CD8-positive, alpha-beta memory T cell (primary cell): ENCODE measurements around the gene SCEL. TPM values are rescaled to one million over a fixed set of nuclear protein-coding genes. Genes with fewer than 3 reads are reported as not detected.
A peak's percentile ranks its signal among the peaks of the same experiment; 100 is the strongest.
"Not testable (repeated sequence)": the region's sequence is repeated elsewhere in the genome, so short reads cannot be mapped to it uniquely, and the experiment has no call there.

Experiments
- CTCF ChIA-PET: fragments of 350-600 bp; sonication (Branson Sonifier 250); formaldehyde crosslinking; loops from one replicate; lab custom pipeline; 2021; ENCODE audit warnings: antibody characterized with exemption; lab: Charles Lee
- POLR2A ChIA-PET: fragments of 350-600 bp; sonication (Branson Sonifier 250); formaldehyde crosslinking; loops from one replicate; lab custom pipeline; 2021; ENCODE audit warnings: antibody characterized with exemption; lab: Charles Lee
- DNase-seq, 5 donors: peaks; one replicate each; pipeline versions ENCODE4 v3.0.0 to v3.0.0-alpha.2; 2020 to 2022; ENCODE audit warnings: mixed read lengths in 1 of 5
- H3K27ac ChIP-seq: one replicate; pipeline ENCODE4 v1.7.0; 2013; ENCODE audit warnings: low read depth, mild to moderate bottlenecking, low read length, moderate library complexity
- H3K27me3 ChIP-seq: 2 replicates; pipeline ENCODE4 v1.7.0; 2013; ENCODE audit warnings: low read length, mild to moderate bottlenecking; ENCODE audit not compliant: insufficient read depth, poor library complexity, severe bottlenecking
- H3K36me3 ChIP-seq: 2 replicates; pipeline ENCODE4 v1.7.0; 2013; ENCODE audit warnings: mild to moderate bottlenecking, low read length, moderate library complexity; ENCODE audit not compliant: insufficient read depth
- H3K4me1 ChIP-seq: 2 replicates; pipeline ENCODE4 v1.7.0; 2013; ENCODE audit warnings: mild to moderate bottlenecking, low read length, moderate library complexity; ENCODE audit not compliant: insufficient read depth
- H3K4me3 ChIP-seq: 2 replicates; pipeline ENCODE4 v1.7.0; 2013; ENCODE audit warnings: mild to moderate bottlenecking, low read length
- H3K9me3 ChIP-seq: 2 replicates; pipeline ENCODE4 v1.7.0; 2013; ENCODE audit warnings: mild to moderate bottlenecking, low read length
- H3K27ac Mint-ChIP-seq, 8 donors: one replicate each; pipeline ENCODE4 v1.8.0; 2020 to 2021; ENCODE audit warnings: mixed read lengths in 8 of 8, mild to moderate bottlenecking in 6 of 8, inconsistent platforms in 3 of 8, moderate library complexity in 3 of 8
- H3K27me3 Mint-ChIP-seq, 2 donors: one replicate each; pipeline ENCODE4 v1.8.0; 2020 to 2021; ENCODE audit warnings: mixed read lengths in 2 of 2, mild to moderate bottlenecking in 1 of 2, moderate library complexity in 1 of 2
- H3K36me3 Mint-ChIP-seq, 3 donors: one replicate each; pipeline ENCODE4 v1.8.0; 2020 to 2021; ENCODE audit warnings: mixed read lengths in 3 of 3, inconsistent platforms in 1 of 3, mild to moderate bottlenecking in 1 of 3
- H3K4me1 Mint-ChIP-seq, 3 donors: one replicate each; pipeline ENCODE4 v1.8.0; 2020 to 2021; ENCODE audit warnings: mixed read lengths in 3 of 3, inconsistent platforms in 1 of 3, mild to moderate bottlenecking in 1 of 3
- H3K4me3 Mint-ChIP-seq, 7 donors: one replicate each; pipeline ENCODE4 v1.8.0; 2020 to 2021; ENCODE audit warnings: mixed read lengths in 7 of 7, mild to moderate bottlenecking in 6 of 7, moderate library complexity in 4 of 7, inconsistent platforms in 2 of 7
- H3K9me3 Mint-ChIP-seq, 5 donors: one replicate each; pipeline ENCODE4 v1.8.0; 2020 to 2022; ENCODE audit warnings: mixed read lengths in 5 of 5, mild to moderate bottlenecking in 3 of 5, moderate library complexity in 2 of 5, inconsistent platforms in 1 of 5
- polyA plus RNA-seq: library from polyadenylated mRNA; unstranded; fragments of 300-500 nt; fragmentation: Illumina TruSeq; gene quantifications from one replicate; pipeline ENCODE4 v1.2.3, GENCODE V29; 2021
- total RNA-seq, 2 experiments: library from RNA; stranded (reverse); gene quantifications; one replicate each; pipeline ENCODE4 v1.2.3, GENCODE V29; 2021

SCEL gene
- total and polyA plus RNA-seq, 3 experiments from 2014 or later = not detected

GRCh38 chr13:77653301-77653700, 117.8 kb downstream of the SCEL start:
- Mint-ChIP-seq H3K4me3 (no peak overlapping the region), H3K9me3 (peaks cover 0 to 9% (median 5%) of the 10 kb centered on the region in 5 donors), H3K36me3 (no peaks in the 10 kb centered on the region), H3K27ac (peak overlapping the region in 1 of 8 donors; percentile 57), H3K4me1 (no peaks in the 10 kb centered on the region), H3K27me3 (peaks cover 2 to 14% of the 10 kb centered on the region in 2 donors)
- Histone ChIP-seq H3K4me3 (no peak overlapping the region), H3K27me3 (no peaks in the 10 kb centered on the region), H3K4me1 (no peaks in the 10 kb centered on the region), H3K36me3 (no peaks in the 10 kb centered on the region), H3K27ac (no peak overlapping the region), H3K9me3 (no peaks in the 10 kb centered on the region)
- POLR2A ChIA-PET = no interaction called here
- DNase-seq = no peak
- CTCF ChIA-PET = interaction anchor here (0.6 kb wide), 1 partner anchor 791 kb away, joined by 3 read pairs; no protein-coding TSS in a partner anchor

GRCh38 chr13:77660016-77660415, 124.5 kb downstream of the SCEL start:
- H3K36me3 ChIP-seq, H3K27ac ChIP-seq, POLR2A ChIA-PET, H3K4me3 Mint-ChIP-seq, H3K4me3 ChIP-seq, H3K27me3 Mint-ChIP-seq, H3K9me3 Mint-ChIP-seq, H3K27me3 ChIP-seq, H3K36me3 Mint-ChIP-seq, H3K27ac Mint-ChIP-seq, H3K4me1 ChIP-seq, H3K4me1 Mint-ChIP-seq, DNase-seq, H3K9me3 ChIP-seq, CTCF ChIA-PET: not testable (repeated sequence)

- no peaks in the 10 kb centered on the region for H3K9me3 ChIP-seq
Observed at GRCh38 chr13:77660841-77661250, 125.3 kb downstream of the SCEL start.

GRCh38 chr13:77662301-77662700, 126.8 kb downstream of the SCEL start:
- H3K4me1 ChIP-seq, H3K36me3 Mint-ChIP-seq, H3K36me3 ChIP-seq, H3K27me3 ChIP-seq, H3K27ac Mint-ChIP-seq, H3K9me3 ChIP-seq, H3K4me1 Mint-ChIP-seq, H3K4me3 ChIP-seq, H3K27ac ChIP-seq, CTCF ChIA-PET, POLR2A ChIA-PET, H3K9me3 Mint-ChIP-seq, H3K4me3 Mint-ChIP-seq, DNase-seq: not testable (repeated sequence)
- H3K27me3 Mint-ChIP-seq = peaks cover 6 to 26% of the 10 kb centered on the region in 2 donors

More at GRCh38 chr13:77660841-77661250, 125.3 kb downstream of the SCEL start:
- DNase-seq = no peak
- no peak overlapping the region for H3K27ac Mint-ChIP-seq
- no peak overlapping the region for H3K4me3 ChIP-seq
- no peaks in the 10 kb centered on the region for H3K9me3 Mint-ChIP-seq
- H3K4me1 Mint-ChIP-seq = no peaks in the 10 kb centered on the region
- H3K4me1 ChIP-seq = no peaks in the 10 kb centered on the region
- ChIA-PET CTCF (no interaction called here), POLR2A (no interaction called here)
- H3K36me3 Mint-ChIP-seq = no peaks in the 10 kb centered on the region
- H3K27me3 Mint-ChIP-seq = peaks cover 2 to 13% of the 10 kb centered on the region in 2 donors
- no peaks in the 10 kb centered on the region for H3K27me3 ChIP-seq
- H3K36me3 ChIP-seq = no peaks in the 10 kb centered on the region
- H3K4me3 Mint-ChIP-seq = no peak overlapping the region
- H3K27ac ChIP-seq = no peak overlapping the region

GRCh38 chr13:77662831-77663230, 127.3 kb downstream of the SCEL start:
- H3K4me1 Mint-ChIP-seq, H3K36me3 ChIP-seq, H3K27me3 ChIP-seq, H3K9me3 Mint-ChIP-seq, POLR2A ChIA-PET, H3K27ac ChIP-seq, CTCF ChIA-PET, H3K4me3 Mint-ChIP-seq, H3K4me1 ChIP-seq, H3K4me3 ChIP-seq, H3K27ac Mint-ChIP-seq, DNase-seq, H3K9me3 ChIP-seq, H3K36me3 Mint-ChIP-seq: not testable (repeated sequence)
- peaks cover 6 to 31% of the 10 kb centered on the region in 2 donors for H3K27me3 Mint-ChIP-seq

GRCh38 chr13:77674852-77675251, 139.3 kb downstream of the SCEL start:
- POLR2A ChIA-PET = no interaction called here
- no peak overlapping the region for H3K27ac Mint-ChIP-seq
- Histone ChIP-seq H3K36me3 (no peaks in the 10 kb centered on the region), H3K4me1 (no peaks in the 10 kb centered on the region), H3K27me3 (peaks cover 7% of the 10 kb centered on the region), H3K27ac (no peak overlapping the region), H3K4me3 (no peak overlapping the region), H3K9me3 (no peaks in the 10 kb centered on the region)
- CTCF ChIA-PET = interaction anchor here (1.6 kb wide), 1 partner anchor 77 kb away, joined by 5 read pairs; no protein-coding TSS in a partner anchor
- no peaks in the 10 kb centered on the region for H3K4me1 Mint-ChIP-seq
- no peak overlapping the region for H3K4me3 Mint-ChIP-seq
- peaks cover 0 to 10% (median 0%) of the 10 kb centered on the region in 5 donors for H3K9me3 Mint-ChIP-seq
- H3K27me3 Mint-ChIP-seq = peaks cover 34 to 87% of the 10 kb centered on the region in 2 donors
- no peak for DNase-seq
- H3K36me3 Mint-ChIP-seq = no peaks in the 10 kb centered on the region

GRCh38 chr13:77678691-77679235, 143.3 kb downstream of the SCEL start:
- ChIA-PET CTCF (no interaction called here), POLR2A (no interaction called here)
- Mint-ChIP-seq H3K4me3 (no peak overlapping the region), H3K27me3 (peaks cover 17 to 60% of the 10 kb centered on the region in 2 donors), H3K27ac (no peak overlapping the region), H3K4me1 (no peaks in the 10 kb centered on the region), H3K36me3 (no peaks in the 10 kb centered on the region), H3K9me3 (peaks cover 0 to 8% (median 2%) of the 10 kb centered on the region in 5 donors)
- Histone ChIP-seq H3K9me3 (no peaks in the 10 kb centered on the region), H3K36me3 (no peaks in the 10 kb centered on the region), H3K27me3 (peaks cover 6% of the 10 kb centered on the region), H3K27ac (no peak overlapping the region), H3K4me3 (no peak overlapping the region), H3K4me1 (no peaks in the 10 kb centered on the region)
- DNase-seq = no peak

- Mint-ChIP-seq H3K9me3 (peaks cover 0 to 8% (median 7%) of the 10 kb centered on the region in 5 donors), H3K27me3 (peaks cover 1 to 10% of the 10 kb centered on the region in 2 donors), H3K4me3 (no peak overlapping the region), H3K27ac (no peak overlapping the region), H3K36me3 (peaks cover 0 to 5% (median 0%) of the 10 kb centered on the region in 3 donors), H3K4me1 (no peaks in the 10 kb centered on the region)
- H3K4me3 ChIP-seq = no peak overlapping the region
- POLR2A ChIA-PET = no interaction called here
- no peaks in the 10 kb centered on the region for H3K27me3 ChIP-seq
- H3K27ac ChIP-seq = no peak overlapping the region
- H3K4me1 ChIP-seq = no peaks in the 10 kb centered on the region
- H3K36me3 ChIP-seq = no peaks in the 10 kb centered on the region
- H3K9me3 ChIP-seq = no peaks in the 10 kb centered on the region
- CTCF ChIA-PET = no interaction called here
- no peak for DNase-seq
Observed at GRCh38 chr13:77687799-77688198, 152.3 kb downstream of the SCEL start.
